ENCODE results near the gene KHDRBS2.

The KHDRBS2 gene

GRCh38 chr6:61745994-61746393 lies 540.0 kb downstream of the KHDRBS2 start:
- no peak for TF ChIP-seq REST (IDR thresholded peaks at IDR 0.05; ENCODE audit: insufficient read depth in 1 of 2, low read depth in 2 of 2, low read length in 2 of 2)
- no peak for TF ChIP-seq FOXP2 (optimal IDR thresholded peaks at IDR 0.05; ENCODE audit: borderline replicate concordance, extremely low read depth, extremely low read length, insufficient read depth)
- TF ChIP-seq SIN3A (IDR thresholded peaks at IDR 0.05; ENCODE audit: borderline replicate concordance, insufficient read depth, low read length) = no peak
- TF ChIP-seq TAF1 (IDR thresholded peaks at IDR 0.05; ENCODE audit: borderline replicate concordance, insufficient read depth, low read length) = no peak
- no peak for TF ChIP-seq POLR2AphosphoS5 (IDR thresholded peaks at IDR 0.05; ENCODE audit: low read depth, low read length)

- TF ChIP-seq TAF1 (IDR thresholded peaks at IDR 0.05; ENCODE audit: borderline replicate concordance, insufficient read depth, low read length) (no peak), REST (IDR thresholded peaks at IDR 0.05; ENCODE audit: insufficient read depth in 1 of 2, low read depth in 2 of 2, low read length in 2 of 2) (no peak), SIN3A (IDR thresholded peaks at IDR 0.05; ENCODE audit: borderline replicate concordance, insufficient read depth, low read length) (no peak), FOXP2 (optimal IDR thresholded peaks at IDR 0.05; ENCODE audit: borderline replicate concordance, extremely low read depth, extremely low read length, insufficient read depth) (no peak), POLR2AphosphoS5 (IDR thresholded peaks at IDR 0.05; ENCODE audit: low read depth, low read length) (no peak)
Observed at GRCh38 chr6:61711849-61712248, 574.2 kb downstream of the KHDRBS2 start.

- TF ChIP-seq POLR2AphosphoS5 (IDR thresholded peaks at IDR 0.05; ENCODE audit: low read depth, low read length) = no peak
- no peak for TF ChIP-seq REST (IDR thresholded peaks at IDR 0.05; ENCODE audit: insufficient read depth in 1 of 2, low read depth in 2 of 2, low read length in 2 of 2)
- TF ChIP-seq FOXP2 (optimal IDR thresholded peaks at IDR 0.05; ENCODE audit: borderline replicate concordance, extremely low read depth, extremely low read length, insufficient read depth) = no peak
- TF ChIP-seq SIN3A (IDR thresholded peaks at IDR 0.05; ENCODE audit: borderline replicate concordance, insufficient read depth, low read length) = no peak
- no peak for TF ChIP-seq TAF1 (IDR thresholded peaks at IDR 0.05; ENCODE audit: borderline replicate concordance, insufficient read depth, low read length)
Observed at GRCh38 chr6:61688165-61688564, 597.9 kb downstream of the KHDRBS2 start.

- no peak for TF ChIP-seq REST (IDR thresholded peaks at IDR 0.05; ENCODE audit: insufficient read depth in 1 of 2, low read depth in 2 of 2, low read length in 2 of 2)
- TF ChIP-seq POLR2AphosphoS5 (IDR thresholded peaks at IDR 0.05; ENCODE audit: low read depth, low read length) = no peak
Observed at GRCh38 chr6:61682562-61682961, 603.5 kb downstream of the KHDRBS2 start.

- TF ChIP-seq POLR2AphosphoS5 (IDR thresholded peaks at IDR 0.05; ENCODE audit: low read depth, low read length) = no peak
- TF ChIP-seq TAF1 (IDR thresholded peaks at IDR 0.05; ENCODE audit: borderline replicate concordance, insufficient read depth, low read length) = no peak
Observed at GRCh38 chr6:61679625-61680024, 606.4 kb downstream of the KHDRBS2 start.

All from PFSK-1 (cell line).